SK-N-SH treated with all-trans-retinoic acid at 6 μM for 48 hours (cell line): ENCODE data around the gene ARAP3.

Experiments
- PPARA ChIP-seq: fragments of 250-450 bp; sonication (Bioruptor Pico); IDR thresholded peaks from 2 replicates; pipeline ENCODE4 v1.5.0; 2020; ENCODE audit warnings: mild to moderate bottlenecking, borderline replicate concordance
- RARB ChIP-seq: fragments of 250-450 bp; sonication (Bioruptor Pico); IDR thresholded peaks from 2 replicates; pipeline ENCODE4 v1.8.0; 2021; ENCODE audit warnings: mild to moderate bottlenecking, moderate library complexity
- TOX ChIP-seq: fragments of 250-450 bp; sonication (Bioruptor Pico); IDR thresholded peaks from 2 replicates; pipeline ENCODE4 v1.8.0; 2021; ENCODE audit warnings: mild to moderate bottlenecking, moderate library complexity, borderline replicate concordance
- ZFP3 ChIP-seq: fragments of 250-450 bp; sonication (Bioruptor Pico); IDR thresholded peaks from 2 replicates; pipeline ENCODE4 v1.5.0; 2020; ENCODE audit warnings: mild to moderate bottlenecking, moderate library complexity
- ZFP30 ChIP-seq: fragments of 450-650 bp; formaldehyde crosslinking; IDR thresholded peaks from 2 replicates; pipeline ENCODE4 v1.5.0; 2022; ENCODE audit warnings: mild to moderate bottlenecking, moderate library complexity

- no peak for TF ChIP-seq TOX (CRISPR knock-in tag)
- TF ChIP-seq RARB (CRISPR knock-in tag), result no peak
- no peak for TF ChIP-seq PPARA (CRISPR knock-in tag)
- no peak for TF ChIP-seq ZFP30 (CRISPR knock-in tag)
- TF ChIP-seq ZFP3, result no peak
Observed at GRCh38 chr5:141680751-141681201, 1.3 kb downstream of the ARAP3 start.
